ENCODE data around the gene SLC1A4.

- TF ChIP-seq REST (IDR thresholded peaks at IDR 0.05; ENCODE audit: insufficient read depth in 1 of 2, low read depth in 2 of 2, low read length in 2 of 2): no peak
- no peak for TF ChIP-seq TAF1 (IDR thresholded peaks at IDR 0.05; ENCODE audit: borderline replicate concordance, insufficient read depth, low read length)
Observed at GRCh38 chr2:64945973-64946768, 43.0 kb upstream of the SLC1A4 start.
